Hepatocyte (in vitro differentiated cells): ENCODE results near the gene SERPINE1. TPM values are rescaled to one million over a fixed set of nuclear protein-coding genes. Genes with fewer than 3 reads are reported as not detected.
A peak's percentile ranks its signal among the peaks of the same experiment; 100 is the strongest.

ENCODE experiments used
- DNase-seq: peaks from one replicate; pipeline ENCODE4 v3.0.0-alpha.2; 2016; ENCODE audit warnings: low spot score
- H2AFZ ChIP-seq: fragments of 200-600 bp; sonication (generic); 2 replicates; pipeline ENCODE4 v1.6.0; 2016; ENCODE audit warnings: antibody characterized with exemption, mild to moderate bottlenecking
- H3K27ac ChIP-seq: fragments of 200-600 bp; sonication (generic); 2 replicates; pipeline ENCODE4 v1.5.1; 2016; ENCODE audit warnings: mild to moderate bottlenecking
- H3K27me3 ChIP-seq: fragments of 200-600 bp; sonication (generic); 2 replicates; pipeline ENCODE4 v1.6.1; 2016
- H3K36me3 ChIP-seq: fragments of 200-600 bp; sonication (generic); replicated peaks from 2 replicates; pipeline ENCODE4 v1.5.1; 2016; ENCODE audit warnings: low read depth; ENCODE audit not compliant: insufficient read depth
- H3K4me1 ChIP-seq: fragments of 200-600 bp; sonication (generic); 2 replicates; pipeline ENCODE4 v1.5.1; 2016; ENCODE audit warnings: mild to moderate bottlenecking, moderate library complexity; ENCODE audit not compliant: insufficient read depth
- H3K4me2 ChIP-seq: fragments of 200-600 bp; sonication (generic); 2 replicates; pipeline ENCODE4 v1.6.0; 2016
- H3K4me3 ChIP-seq: fragments of 200-600 bp; sonication (generic); 2 replicates; pipeline ENCODE4 v1.5.1; 2016; ENCODE audit warnings: mild to moderate bottlenecking
- H3K79me2 ChIP-seq: fragments of 200-600 bp; sonication (generic); 2 replicates; pipeline ENCODE4 v1.6.0; 2017; ENCODE audit warnings: mild to moderate bottlenecking
- H3K9me2 ChIP-seq: fragments of 200-600 bp; sonication (generic); replicated peaks from 2 replicates; pipeline ENCODE4 v1.6.0; 2017; ENCODE audit warnings: mild to moderate bottlenecking; ENCODE audit not compliant: insufficient read depth
- H3K9me3 ChIP-seq: fragments of 200-600 bp; sonication (generic); 2 replicates; pipeline ENCODE4 v1.5.1; 2016; ENCODE audit warnings: low read depth, mild to moderate bottlenecking
- H4K20me1 ChIP-seq: fragments of 200-600 bp; sonication (generic); 2 replicates; pipeline ENCODE4 v1.6.0; 2016; ENCODE audit warnings: mild to moderate bottlenecking; ENCODE audit not compliant: insufficient read depth, poor library complexity, severe bottlenecking
- EZH2 ChIP-seq: fragments of 200-600 bp; sonication (generic); IDR thresholded peaks from 2 replicates; pipeline ENCODE4 v1.6.1; 2016; ENCODE audit warnings: antibody characterized with exemption, mild to moderate bottlenecking, borderline replicate concordance
- EZH2phosphoT487 ChIP-seq: fragments of 200-600 bp; sonication (generic); IDR thresholded peaks from one replicate; pipeline ENCODE4 v1.6.1; 2018; ENCODE audit warnings: antibody characterized with exemption, mild to moderate bottlenecking, low read depth, moderate library complexity; ENCODE audit not compliant: unreplicated experiment, severe bottlenecking
- WGBS: methylation state at CpG from one replicate; pipeline ENCODE4 v1.1.6; 2016; ENCODE audit warnings: low lambda C conversion rate; ENCODE audit errors: missing lambda C conversion rate; 5-methylcytosine and 5-hydroxymethylcytosine counted together
- polyA plus RNA-seq: library from polyadenylated mRNA; unstranded; fragments of >200 nt; fragmentation: Nextera tagmentation; extraction: Ambion mirVana; gene quantifications from 2 replicates; pipeline ENCODE4 v1.2.1, GENCODE V29; 2016
- total RNA-seq: library from RNA; depleted of rRNA; stranded (reverse); fragments of >200 nt; gene quantifications from 2 replicates; pipeline ENCODE4 v1.2.3, GENCODE V29; 2014
- TF ChIP-seq, protein P1 (sequence below): fragments of 200-600 bp; sonication (generic); IDR thresholded peaks from 2 replicates; pipeline ENCODE4 v1.5.1; 2016; ENCODE audit warnings: antibody characterized with exemption, mild to moderate bottlenecking; ENCODE audit not compliant: poor library complexity

The SERPINE1 gene
- total and polyA plus RNA-seq, 2 experiments from 2014 or later, result 98.2 to 185 TPM

DNA sequence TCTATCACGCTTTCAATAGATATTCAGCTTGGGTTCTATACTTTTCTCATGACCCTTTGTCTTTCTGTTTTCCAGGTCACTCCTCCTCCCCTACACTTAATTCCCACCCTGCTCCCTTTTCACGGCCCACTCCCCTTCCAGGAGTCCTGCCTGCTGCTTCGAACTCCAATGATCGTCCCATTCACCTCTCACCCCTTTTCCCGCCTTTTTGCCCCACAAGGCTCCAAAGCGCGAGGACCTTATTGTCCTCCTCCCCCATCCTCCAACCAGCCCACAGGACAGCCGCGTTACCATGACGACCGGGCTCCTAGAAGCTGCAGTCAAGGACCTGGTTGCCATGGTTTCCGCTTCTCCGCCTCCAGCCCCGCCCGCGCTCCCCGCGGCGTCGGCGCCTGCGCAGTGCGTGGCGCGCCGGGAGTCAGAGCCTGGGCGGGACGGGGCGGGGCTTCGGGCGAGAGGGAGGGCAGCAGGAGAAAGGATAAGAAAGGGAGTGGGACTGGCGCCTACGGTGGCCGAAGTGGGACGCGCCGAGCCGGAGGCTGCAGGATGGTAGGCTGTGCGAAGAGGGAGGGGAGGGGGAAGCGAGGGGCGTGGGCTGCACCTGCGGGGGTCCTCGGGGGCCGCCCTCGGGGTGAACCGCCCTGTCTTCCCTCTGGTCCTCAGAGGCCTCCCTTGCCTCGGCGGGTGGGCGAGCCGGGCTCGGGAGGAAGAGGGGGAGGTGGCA, 27.2 kb downstream of the SERPINE1 start, which contains the start of gene AP1S1:
AP1S1 (plus strand) TSS at position 508 of the 724 bp plus-strand sequence; CDS start at position 547, 39 bp downstream.
- H3K4me2 ChIP-seq, result peak within 1 kb of the TSS; percentile 98
- peak within 1 kb of the TSS; percentile 60 for H3K27ac ChIP-seq
- peaks cover 16% of the 10 kb centered on the region for H3K79me2 ChIP-seq
- no peaks in the 10 kb centered on the region for H3K4me1 ChIP-seq
- 12% methylated on average over 15 of the region's 51 CpGs for WGBS
- DNase-seq, result peak; percentile 98
- H3K9me2 ChIP-seq, result no peaks in the 10 kb centered on the region
- no peak for TF ChIP-seq EZH2
- peak within 1 kb of the TSS; percentile 85 for H2AFZ ChIP-seq
- H3K27me3 ChIP-seq, result no peaks in the 10 kb centered on the region
- H3K9me3 ChIP-seq, result no peaks in the 10 kb centered on the region
- no peaks in the 10 kb centered on the region for H4K20me1 ChIP-seq
- no peaks in the 10 kb centered on the region for H3K36me3 ChIP-seq
- H3K4me3 ChIP-seq, result peak within 1 kb of the TSS; percentile 92

DNA sequence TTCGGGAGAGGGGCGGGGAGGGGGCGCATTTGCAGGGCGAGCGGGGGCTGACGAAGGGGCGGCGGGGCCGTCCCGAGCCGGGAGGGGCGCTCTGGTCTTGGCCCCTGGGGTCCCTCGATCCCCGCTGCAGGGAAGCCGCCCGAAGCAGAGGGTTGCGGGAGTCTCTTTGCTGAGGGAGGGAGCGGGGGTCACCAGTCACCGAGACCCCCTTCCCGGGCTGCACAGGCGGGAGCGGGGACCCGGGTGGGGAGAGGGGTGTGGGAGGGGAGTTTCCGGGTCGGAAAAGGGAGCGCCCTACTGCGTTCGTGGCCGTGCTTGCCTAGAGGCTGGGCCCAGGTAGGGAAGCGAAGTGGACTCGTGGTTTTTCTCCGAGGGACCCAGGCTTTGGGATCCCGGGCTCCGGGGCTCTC, 27.8 kb downstream of the SERPINE1 start:
- H3K36me3 ChIP-seq, result no peaks in the 10 kb centered on the region

DNA sequence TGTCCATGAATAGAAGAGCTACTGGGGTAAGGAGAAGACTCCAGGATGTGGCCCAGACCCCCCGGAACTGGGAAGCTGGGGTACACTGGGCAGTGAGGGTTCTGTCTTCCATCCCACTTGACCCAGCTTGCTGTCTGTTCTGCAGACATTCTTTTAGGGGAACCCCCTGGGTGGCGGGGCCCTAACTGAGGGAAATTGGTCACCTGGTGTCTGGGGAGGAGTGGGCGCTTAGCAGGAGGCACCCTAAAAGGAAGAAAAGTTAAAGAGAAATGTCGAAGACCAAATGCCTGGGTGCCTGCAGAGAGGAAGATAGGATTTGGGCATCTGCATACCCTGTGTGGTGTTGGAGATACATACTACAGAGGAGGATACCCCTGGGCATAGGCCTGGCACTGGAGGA, 28.4 kb downstream of the SERPINE1 start:
- Histone ChIP-seq H3K9me3 (no peaks in the 10 kb centered on the region), H3K27ac (peak overlapping the region; percentile 60), H3K36me3 (no peaks in the 10 kb centered on the region), H3K4me1 (no peaks in the 10 kb centered on the region), H2AFZ (peak overlapping the region; percentile 85), H3K27me3 (no peaks in the 10 kb centered on the region), H3K4me3 (peak overlapping the region; percentile 92), H3K4me2 (peak overlapping the region; percentile 98), H4K20me1 (no peaks in the 10 kb centered on the region), H3K9me2 (no peaks in the 10 kb centered on the region), H3K79me2 (peaks cover 16% of the 10 kb centered on the region)
- DNase-seq, result no peak
- TF ChIP-seq EZH2phosphoT487 (no peak), EZH2 (no peak)
- TF ChIP-seq, protein P1, sequence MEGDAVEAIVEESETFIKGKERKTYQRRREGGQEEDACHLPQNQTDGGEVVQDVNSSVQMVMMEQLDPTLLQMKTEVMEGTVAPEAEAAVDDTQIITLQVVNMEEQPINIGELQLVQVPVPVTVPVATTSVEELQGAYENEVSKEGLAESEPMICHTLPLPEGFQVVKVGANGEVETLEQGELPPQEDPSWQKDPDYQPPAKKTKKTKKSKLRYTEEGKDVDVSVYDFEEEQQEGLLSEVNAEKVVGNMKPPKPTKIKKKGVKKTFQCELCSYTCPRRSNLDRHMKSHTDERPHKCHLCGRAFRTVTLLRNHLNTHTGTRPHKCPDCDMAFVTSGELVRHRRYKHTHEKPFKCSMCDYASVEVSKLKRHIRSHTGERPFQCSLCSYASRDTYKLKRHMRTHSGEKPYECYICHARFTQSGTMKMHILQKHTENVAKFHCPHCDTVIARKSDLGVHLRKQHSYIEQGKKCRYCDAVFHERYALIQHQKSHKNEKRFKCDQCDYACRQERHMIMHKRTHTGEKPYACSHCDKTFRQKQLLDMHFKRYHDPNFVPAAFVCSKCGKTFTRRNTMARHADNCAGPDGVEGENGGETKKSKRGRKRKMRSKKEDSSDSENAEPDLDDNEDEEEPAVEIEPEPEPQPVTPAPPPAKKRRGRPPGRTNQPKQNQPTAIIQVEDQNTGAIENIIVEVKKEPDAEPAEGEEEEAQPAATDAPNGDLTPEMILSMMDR, result no peak
- WGBS, result 74% methylated on average over 4 of the region's 4 CpGs

More for the DNA sequence above, 27.8 kb downstream of the SERPINE1 start:
- no peak for DNase-seq
- TF ChIP-seq EZH2, result no peak
- TF ChIP-seq, protein P1, result no peak
- H3K79me2 ChIP-seq, result peaks cover 16% of the 10 kb centered on the region
- no peaks in the 10 kb centered on the region for H3K4me1 ChIP-seq
- peak overlapping the region; percentile 85 for H2AFZ ChIP-seq
- no peaks in the 10 kb centered on the region for H3K9me2 ChIP-seq
- WGBS, result 0% methylated on average over 1 of the region's 34 CpGs
- H3K27ac ChIP-seq, result peak overlapping the region; percentile 60
- peak overlapping the region; percentile 98 for H3K4me2 ChIP-seq
- no peaks in the 10 kb centered on the region for H3K9me3 ChIP-seq
- H3K27me3 ChIP-seq, result no peaks in the 10 kb centered on the region
- peak overlapping the region; percentile 92 for H3K4me3 ChIP-seq
- H4K20me1 ChIP-seq, result no peaks in the 10 kb centered on the region

DNA sequence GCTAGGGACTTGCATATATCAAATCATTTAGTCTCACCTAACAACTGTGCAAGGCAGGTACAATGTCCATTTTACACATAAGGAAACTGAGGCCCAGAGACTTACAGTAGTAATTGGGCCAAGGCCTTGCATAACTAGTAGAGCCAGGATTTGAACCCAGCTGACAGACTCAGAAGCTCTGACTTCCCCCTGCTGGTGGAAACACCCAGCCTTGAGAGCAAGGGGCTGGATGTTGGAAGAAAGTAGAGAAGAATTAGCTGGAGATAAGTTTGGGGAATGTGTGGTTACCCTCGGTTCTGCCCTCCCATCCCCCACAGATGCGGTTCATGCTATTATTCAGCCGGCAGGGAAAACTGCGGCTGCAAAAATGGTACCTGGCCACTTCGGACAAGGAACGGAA, 29.4 kb downstream of the SERPINE1 start:
- WGBS, result 76% methylated on average over 6 of the region's 6 CpGs
- no peak overlapping the region for H3K4me3 ChIP-seq
- H3K4me2 ChIP-seq, result no peak overlapping the region
- H3K4me1 ChIP-seq, result no peaks in the 10 kb centered on the region
- H3K9me3 ChIP-seq, result no peaks in the 10 kb centered on the region
- H3K27ac ChIP-seq, result no peak overlapping the region
- H3K9me2 ChIP-seq, result no peaks in the 10 kb centered on the region
- no peak overlapping the region for H2AFZ ChIP-seq
- H4K20me1 ChIP-seq, result peaks cover under 1% of the 10 kb centered on the region
- no peaks in the 10 kb centered on the region for H3K27me3 ChIP-seq
- no peak for DNase-seq
- TF ChIP-seq, protein P1, result no peak
- no peaks in the 10 kb centered on the region for H3K36me3 ChIP-seq
- peaks cover 16% of the 10 kb centered on the region for H3K79me2 ChIP-seq
